Fibroblast of villous mesenchyme (primary cell): ENCODE results near the gene ANO9. TPM values are rescaled to one million over a fixed set of nuclear protein-coding genes. Genes with fewer than 3 reads are reported as not detected.

Experiments used
- DNase-seq: peaks from one replicate; pipeline ENCODE4 v3.0.0-alpha.2; 2010; ENCODE audit warnings: low read depth
- H3K4me3 ChIP-seq: 2 replicates; pipeline ENCODE4 v1.5.1; 2011; ENCODE audit warnings: low read depth, mild to moderate bottlenecking, low read length
- total RNA-seq: library from RNA; depleted of rRNA; stranded (reverse); fragments of >200 nt; gene quantifications from 2 replicates; pipeline ENCODE4 v1.2.3, GENCODE V29; 2012
- TF ChIP-seq, protein P1 (sequence below): IDR thresholded peaks from 2 replicates; pipeline ENCODE4 v1.5.1; 2012; ENCODE audit warnings: low read depth, mild to moderate bottlenecking, low read length; ENCODE audit not compliant: insufficient read depth

ANO9 gene
- total RNA-seq, 1 donor: not detected

- no peak for DNase-seq
- H3K4me3 ChIP-seq: no peak overlapping the region
- TF ChIP-seq, protein P1, sequence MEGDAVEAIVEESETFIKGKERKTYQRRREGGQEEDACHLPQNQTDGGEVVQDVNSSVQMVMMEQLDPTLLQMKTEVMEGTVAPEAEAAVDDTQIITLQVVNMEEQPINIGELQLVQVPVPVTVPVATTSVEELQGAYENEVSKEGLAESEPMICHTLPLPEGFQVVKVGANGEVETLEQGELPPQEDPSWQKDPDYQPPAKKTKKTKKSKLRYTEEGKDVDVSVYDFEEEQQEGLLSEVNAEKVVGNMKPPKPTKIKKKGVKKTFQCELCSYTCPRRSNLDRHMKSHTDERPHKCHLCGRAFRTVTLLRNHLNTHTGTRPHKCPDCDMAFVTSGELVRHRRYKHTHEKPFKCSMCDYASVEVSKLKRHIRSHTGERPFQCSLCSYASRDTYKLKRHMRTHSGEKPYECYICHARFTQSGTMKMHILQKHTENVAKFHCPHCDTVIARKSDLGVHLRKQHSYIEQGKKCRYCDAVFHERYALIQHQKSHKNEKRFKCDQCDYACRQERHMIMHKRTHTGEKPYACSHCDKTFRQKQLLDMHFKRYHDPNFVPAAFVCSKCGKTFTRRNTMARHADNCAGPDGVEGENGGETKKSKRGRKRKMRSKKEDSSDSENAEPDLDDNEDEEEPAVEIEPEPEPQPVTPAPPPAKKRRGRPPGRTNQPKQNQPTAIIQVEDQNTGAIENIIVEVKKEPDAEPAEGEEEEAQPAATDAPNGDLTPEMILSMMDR: no peak
These were observed 61.3 kb downstream of the ANO9 start for GRCh38 chr11:380491-380890.

GRCh38 chr11:380095-380480 lies 61.7 kb downstream of the ANO9 start:
- H3K4me3 ChIP-seq: no peak overlapping the region
- TF ChIP-seq, protein P1: no peak
- DNase-seq: no peak

DNA sequence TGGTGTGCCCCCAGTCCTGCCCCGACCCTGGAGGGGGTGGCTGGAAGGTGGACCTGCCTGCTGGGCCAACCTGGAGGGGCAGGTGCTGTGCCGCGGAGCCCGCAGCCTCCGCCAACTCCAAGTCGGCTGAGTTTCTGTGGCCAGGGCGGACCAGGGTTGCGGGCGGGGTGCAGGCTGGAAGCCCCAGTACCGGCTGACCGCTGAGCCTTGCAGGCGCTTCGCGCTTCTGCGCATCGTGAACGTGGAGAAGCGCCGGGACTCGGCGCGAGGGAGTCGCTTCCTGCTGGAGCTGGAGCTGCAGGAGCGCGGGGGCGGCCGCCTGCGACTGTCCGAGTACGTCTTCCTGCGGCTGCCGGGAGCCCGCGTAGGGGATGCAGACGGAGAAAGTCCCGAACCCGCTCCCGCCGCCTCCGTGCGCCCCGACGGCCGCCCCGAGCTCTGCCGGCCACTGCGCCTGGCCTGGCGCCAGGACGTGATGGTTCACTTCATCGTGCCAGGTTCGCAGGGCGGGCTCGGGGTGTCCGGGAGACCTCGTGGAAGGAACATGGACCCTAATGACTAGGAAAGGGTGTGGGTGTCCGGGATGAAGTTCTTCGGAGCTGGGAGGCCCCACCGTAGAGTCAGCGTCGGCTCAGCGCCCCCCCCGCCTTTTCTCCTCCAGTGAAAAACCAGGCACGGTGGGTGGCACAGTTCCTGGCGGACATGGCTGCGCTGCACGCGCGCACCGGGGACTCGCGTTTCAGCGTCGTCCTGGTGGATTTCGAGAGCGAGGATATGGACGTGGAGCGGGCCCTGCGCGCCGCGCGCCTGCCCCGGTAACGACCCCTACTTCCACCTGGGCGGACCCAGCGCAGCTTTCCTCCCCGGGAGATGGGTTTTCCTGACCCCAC lies 62.4 kb downstream of the ANO9 start:
- TF ChIP-seq, protein P1: no peak
- no peak overlapping the region for H3K4me3 ChIP-seq
- no peak for DNase-seq

GRCh38 chr11:377883-378500 lies 63.8 kb downstream of the ANO9 start:
- TF ChIP-seq, protein P1: no peak
- no peak for DNase-seq
- H3K4me3 ChIP-seq: no peak overlapping the region

DNA sequence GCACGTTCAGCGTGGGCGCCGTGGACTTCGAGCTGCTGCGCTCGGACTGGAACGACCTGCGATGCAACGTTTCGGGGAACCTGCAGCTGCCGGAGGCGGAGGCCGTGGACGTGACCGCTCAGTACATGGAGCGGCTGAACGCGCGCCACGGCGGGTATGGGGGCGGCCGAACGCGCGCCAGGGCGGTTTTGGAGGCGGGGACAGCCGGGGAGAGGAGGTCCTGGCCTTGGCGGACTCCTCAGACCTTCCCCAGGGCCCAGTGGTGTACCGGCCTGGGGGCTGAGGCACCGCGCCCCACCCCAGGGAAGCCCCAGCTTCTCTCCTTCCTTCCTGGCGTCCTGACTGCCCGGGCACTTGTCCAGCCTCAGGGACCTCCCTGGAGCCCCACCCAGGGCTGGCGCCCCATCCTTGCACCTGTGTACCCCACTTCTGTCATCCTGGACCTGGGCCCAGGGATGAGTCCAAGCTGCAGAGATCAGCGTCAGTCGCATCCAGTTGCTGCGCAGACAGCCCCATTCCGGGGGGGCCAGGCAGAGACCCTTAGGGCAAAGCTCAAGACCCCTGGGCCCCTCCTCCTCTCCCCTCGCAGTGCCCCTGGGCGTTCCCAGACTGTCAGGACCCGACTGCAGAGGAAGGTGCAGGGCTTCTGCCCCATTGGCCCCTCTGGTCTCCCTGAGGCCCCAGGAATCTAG lies 64.5 kb downstream of the ANO9 start:
- TF ChIP-seq, protein P1: no peak
- H3K4me3 ChIP-seq: no peak overlapping the region
- DNase-seq: no peak

GRCh38 chr11:376531-377173 lies 65.2 kb downstream of the ANO9 start:
- DNase-seq: no peak
- TF ChIP-seq, protein P1: no peak

More at GRCh38 chr11:376531-377173, 65.2 kb downstream of the ANO9 start:
- no peak overlapping the region for H3K4me3 ChIP-seq
